NCI-H748 (cell line): ENCODE results near the gene POLR1D.

Source experiments
- DNase-seq: peaks from one replicate; lab custom pipeline; 2025; ENCODE audit not compliant: unreplicated experiment; lab: John Stamatoyannopoulos, UW

The POLR1D gene

GRCh38 chr13:27637289-27637626 is 15.6 kb downstream of the POLR1D start:
- DNase-seq = no peak

GRCh38 chr13:27638001-27638400 is 16.3 kb downstream of the POLR1D start:
- peak; percentile 31 for DNase-seq

DNA sequence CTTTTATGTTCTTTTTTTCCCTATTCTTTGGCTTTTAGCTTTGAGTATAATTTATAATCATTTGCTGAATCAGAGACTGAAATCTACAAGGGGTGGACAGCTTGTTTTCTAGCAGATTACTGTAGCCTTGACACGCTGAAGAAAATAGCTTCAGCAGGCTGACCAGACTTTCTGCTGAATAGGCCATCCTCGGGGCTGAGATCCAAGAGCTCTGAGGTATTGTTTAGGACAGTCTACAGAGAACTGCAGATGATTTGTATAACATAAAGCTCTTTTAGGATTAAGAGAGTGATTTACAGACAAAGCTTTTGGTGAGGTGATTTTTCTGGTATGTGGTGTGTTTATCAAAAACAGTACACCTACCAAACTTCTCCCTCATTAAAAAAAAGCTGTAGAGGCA is 16.8 kb downstream of the POLR1D start:
- DNase-seq = no peak

DNA sequence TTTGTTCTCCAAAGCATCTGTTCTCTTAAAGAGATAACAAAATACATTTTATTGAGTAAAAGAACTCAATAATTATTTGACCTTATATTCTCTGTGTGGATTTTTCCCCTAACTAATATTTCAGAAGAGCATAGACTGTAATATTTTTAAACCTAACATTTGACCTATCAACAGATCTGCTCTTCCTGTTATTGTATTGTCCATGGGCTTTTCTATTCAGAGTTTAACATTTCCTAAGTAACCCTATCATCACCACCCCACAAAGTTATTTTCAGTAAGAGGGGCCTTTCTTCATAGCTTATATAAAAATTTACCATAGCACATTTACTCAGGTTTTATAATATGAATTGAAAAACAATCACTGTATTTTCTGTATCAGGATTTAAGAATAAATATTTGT is 17.5 kb downstream of the POLR1D start:
- no peak for DNase-seq

- DNase-seq = no peak
Observed at GRCh38 chr13:27641711-27642502, 20.2 kb downstream of the POLR1D start.

DNA sequence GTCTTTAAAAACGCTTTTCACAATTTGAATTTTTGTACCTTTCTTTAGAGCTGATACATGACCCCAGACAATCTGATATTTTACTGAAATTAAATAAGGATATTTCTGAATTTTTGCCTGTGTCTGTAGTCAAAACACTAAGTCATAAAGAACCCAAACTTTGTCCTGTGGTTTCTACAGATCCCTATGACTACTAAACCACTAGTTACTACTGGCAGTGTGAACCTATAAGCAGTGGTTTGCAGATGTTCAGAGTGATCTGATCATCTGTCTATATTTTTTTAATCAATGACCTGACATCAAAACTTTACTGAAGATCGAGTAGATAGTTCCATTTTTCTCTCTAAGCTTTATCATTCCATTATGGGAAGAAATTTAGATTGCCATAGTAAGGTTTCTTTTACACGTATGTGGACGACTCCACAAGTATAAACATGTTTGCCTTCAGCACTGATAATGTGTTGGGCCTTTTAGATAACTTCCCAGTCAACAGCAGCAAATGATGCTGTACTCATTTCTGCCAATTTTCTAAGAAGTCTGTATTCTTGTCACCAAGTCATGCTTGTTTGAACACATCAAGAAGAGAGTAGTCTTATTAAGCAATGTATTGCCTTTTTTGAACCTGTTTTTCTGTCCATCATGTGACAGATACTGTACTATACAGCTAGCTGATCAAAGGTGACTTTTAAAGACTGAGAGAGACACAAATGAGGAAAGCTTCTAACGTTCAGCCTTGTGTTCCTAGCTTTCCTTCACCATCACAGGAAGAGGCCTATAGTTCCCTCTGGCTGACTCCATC is 21.8 kb downstream of the POLR1D start:
- DNase-seq = no peak

- DNase-seq = no peak
Observed at GRCh38 chr13:27644302-27644701, 22.6 kb downstream of the POLR1D start.

DNA sequence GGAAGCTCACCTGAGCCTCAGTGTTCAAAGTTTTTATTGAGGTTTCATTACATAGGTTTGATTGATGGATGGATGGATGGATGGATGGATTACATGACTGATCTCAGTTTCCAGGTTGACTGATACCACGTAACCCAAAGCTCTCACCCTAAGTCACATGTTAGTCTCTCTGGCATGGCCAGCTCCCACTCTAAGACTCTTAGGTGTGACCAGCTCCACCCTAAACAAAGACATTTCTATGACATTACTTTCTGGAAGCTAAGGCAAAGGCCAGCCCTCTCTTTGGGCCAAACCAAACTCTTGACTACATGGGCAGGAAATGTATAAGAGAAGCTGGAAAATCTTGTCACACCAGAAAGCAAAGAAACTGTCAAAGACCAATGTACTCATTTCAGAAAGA is 28.6 kb downstream of the POLR1D start:
- DNase-seq = no peak

DNA sequence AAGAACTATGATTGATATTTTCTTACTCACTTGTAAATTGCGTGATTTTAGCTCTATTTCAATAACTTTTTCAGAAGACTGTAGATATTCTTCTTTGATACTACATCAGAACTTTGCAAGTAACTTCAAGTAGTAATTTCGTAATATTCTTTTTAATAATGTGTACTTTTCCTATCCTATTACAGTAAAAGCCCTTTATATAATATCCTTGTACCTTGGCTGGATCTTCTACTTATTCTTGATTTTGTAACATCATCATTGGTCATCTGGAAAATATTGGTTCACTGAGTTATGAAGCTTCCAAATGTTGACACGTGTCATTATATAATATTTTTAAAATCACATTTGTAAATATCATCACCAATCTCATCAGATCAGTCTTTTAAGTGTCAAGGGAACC is 32.4 kb downstream of the POLR1D start:
- no peak for DNase-seq

DNA sequence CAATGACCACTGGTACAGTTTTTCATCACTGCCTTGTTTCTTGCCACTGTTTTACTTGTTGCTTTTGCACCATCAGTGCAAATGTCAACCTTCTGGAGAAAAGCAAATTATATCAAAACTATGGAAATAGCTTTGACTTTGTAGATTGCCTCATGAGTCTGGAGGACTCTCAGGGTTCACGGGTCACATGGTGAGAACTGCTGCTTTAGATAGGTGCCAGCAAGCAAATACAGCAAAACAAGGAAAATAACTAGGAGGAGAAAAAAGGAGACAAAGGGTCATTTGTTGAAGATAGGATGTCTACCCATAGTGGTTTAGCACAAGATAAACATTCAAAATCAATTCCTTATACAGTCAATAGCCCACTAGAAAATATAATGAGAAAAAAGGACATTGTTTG is 33.1 kb downstream of the POLR1D start:
- no peak for DNase-seq

DNA sequence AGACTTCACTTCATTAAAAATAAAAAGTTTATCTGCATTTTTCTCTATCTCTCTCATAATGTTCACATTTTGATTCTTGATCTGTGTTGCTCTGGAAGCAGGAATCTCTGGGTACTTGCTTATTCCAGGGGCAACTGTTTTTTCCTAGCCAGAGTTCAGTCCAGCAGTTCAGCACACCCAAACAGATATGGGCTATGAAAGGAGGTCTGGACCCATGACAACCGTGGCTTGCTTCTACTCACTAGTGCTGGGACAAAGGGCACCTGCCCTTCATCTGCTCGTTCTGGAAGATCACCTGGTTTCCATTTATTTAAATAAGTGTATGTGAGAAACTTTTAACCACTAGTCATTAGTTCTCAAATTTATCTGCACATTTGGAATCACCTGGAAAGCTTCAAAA is 36.0 kb downstream of the POLR1D start:
- no peak for DNase-seq

DNA sequence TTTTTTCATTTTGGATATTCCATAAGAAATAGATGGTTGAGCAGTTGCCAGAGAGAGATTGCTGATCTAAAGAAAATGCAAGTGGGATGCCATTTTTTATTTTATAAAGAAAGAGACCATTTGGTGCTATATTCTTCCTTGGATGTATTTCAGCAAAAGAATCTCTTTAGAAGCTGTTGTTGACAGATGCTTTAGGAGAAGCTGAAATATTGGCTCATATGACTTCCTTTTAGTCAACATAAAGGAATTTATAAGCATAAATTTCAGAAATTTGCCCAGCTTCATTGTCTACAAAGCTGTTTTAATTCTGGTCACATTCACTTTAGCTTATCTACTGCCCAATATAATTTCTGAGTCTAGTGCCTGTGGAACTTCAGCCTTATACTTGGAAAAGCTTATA is 36.9 kb downstream of the POLR1D start:
- no peak for DNase-seq

DNA sequence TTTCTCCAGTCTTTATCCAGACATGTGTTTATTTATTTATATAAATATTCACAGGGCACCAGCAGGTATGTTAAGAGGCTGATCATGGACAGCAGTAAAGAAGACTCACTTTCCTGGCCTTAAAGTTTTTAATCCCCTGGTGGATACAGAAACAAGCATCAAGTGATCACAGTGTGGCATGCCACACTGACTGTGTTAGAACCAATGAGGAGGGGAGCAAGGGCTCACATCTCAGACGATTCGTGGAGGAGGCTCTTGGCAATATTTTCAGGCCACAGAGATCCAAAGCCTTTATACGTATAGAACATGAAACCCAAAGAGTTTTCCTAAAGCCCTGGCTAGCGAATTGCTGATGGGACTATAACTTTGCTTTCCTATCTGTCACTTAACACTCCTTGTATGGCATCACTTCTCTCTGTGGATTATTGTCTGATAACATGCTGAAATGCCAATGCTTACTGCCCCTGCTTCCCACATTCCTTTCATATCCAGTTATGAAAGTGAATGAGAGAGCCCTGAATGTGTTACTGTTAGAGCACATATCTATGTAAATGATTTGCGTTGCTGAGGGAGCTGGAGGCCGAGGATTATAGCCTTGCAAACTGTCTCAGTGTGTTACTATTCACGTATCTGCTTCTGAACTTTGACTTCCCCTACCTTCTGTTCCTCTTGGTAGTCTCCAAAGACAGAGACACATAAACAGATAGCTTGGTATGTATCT is 37.6 kb downstream of the POLR1D start:
- no peak for DNase-seq

DNA sequence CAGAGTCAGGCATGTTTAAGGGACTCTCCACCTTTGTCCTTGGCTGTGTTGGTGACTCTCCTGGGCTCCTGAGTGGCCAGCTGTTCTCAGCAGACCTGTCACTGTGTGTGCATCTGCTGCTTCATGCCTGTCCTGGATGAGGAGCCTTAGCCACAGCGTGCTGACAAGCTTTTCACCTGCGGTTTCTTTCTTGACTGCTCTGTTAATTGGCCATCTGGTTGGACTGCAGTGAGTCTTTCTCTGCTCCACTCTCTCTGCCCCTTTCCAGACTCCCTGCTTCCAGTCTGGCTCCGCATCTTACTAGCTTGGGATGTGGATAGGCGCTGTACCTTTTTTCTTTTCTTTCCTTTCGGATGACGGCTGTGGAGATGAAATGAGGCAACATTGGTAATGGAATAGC is 38.8 kb downstream of the POLR1D start:
- DNase-seq = no peak

- DNase-seq = no peak
Observed at GRCh38 chr13:27661017-27661416, 39.3 kb downstream of the POLR1D start.

DNA sequence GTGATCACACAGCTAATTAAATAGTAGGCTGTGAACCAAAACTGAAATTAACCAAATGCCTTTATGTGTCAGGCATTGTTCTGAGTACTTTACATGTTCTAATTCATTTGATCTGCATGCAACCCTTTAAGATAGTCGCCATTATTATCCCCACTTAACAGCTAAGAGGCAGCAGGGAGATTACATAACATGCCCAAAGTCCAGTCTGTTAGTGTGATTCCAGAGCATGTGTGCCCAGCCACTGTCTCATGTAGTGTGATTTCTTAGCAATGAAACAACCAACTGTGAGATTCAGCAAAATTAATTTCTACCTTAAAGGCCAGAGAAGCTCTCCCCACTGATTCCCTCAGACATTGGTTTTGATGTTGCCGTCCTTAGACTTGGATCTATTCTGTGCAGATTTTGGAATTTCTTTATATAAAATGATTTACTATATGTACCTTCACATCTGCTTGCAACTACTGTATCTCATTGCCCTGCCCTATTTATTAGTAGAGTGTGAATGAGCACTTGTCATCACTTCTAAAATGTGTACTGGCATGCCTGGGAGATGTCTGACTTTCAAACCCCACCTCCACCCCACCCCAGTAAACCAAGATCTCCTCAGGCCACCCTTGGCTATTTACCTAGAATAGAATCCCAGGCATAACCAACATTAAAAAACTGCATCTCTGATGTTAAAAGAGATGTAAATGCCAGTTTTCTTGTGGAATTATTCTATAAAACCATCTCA is 41.2 kb downstream of the POLR1D start:
- DNase-seq = no peak

DNA sequence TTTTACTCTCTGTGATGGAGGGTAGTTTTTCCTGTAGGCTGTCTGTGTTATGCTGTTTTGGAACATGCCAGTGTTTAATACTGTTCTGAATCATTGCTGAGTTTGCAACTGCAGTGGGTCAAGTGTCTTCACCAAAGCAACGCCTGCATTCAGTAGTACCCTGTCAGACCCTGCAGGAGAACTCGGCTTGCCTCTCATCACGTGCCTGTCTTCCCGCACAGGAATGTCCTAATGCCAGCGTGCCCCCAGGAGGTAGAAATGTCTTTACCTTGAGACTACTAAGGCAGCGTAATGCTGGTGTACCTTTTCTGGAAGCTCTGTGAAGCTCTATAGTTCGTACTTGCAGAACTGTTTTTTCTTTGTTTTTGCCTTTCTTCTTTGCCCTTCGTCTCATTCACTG is 42.3 kb downstream of the POLR1D start:
- DNase-seq = no peak

GRCh38 chr13:27665333-27665732 is 43.6 kb downstream of the POLR1D start:
- DNase-seq = peak; percentile 29

DNA sequence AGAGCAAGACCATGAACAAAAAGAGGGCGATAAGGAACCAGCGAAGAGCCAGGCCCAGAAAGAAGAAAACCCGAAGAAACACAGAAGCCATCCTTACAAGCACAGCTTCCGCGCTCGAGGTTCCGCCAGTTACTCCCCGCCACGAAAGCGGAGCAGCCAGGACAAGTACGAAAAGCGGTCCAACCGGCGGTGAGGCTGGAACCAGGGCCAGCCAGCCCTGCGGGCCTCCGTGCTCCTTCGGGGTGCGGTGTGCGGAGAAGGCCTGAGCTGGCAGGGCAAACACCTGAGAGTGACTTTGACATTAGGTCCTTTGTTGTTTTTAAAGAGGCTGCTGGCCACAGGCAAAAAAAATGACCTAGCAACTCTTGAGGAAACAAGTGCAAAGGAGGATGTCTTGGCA is 44.1 kb downstream of the POLR1D start:
- no peak for DNase-seq

GRCh38 chr13:27666951-27667350 is 45.3 kb downstream of the POLR1D start:
- no peak for DNase-seq

GRCh38 chr13:27667946-27668345 is 46.3 kb downstream of the POLR1D start:
- DNase-seq = no peak
